Muscle layer of colon (tissue), 2 donors: Measurements from ENCODE around the gene UBAC2.

ENCODE experiments used
- H3K27ac ChIP-seq: one replicate; pipeline ENCODE4 v1.7.0; 2013; ENCODE audit warnings: low read depth, mild to moderate bottlenecking, low read length, moderate library complexity
- H3K27me3 ChIP-seq, 2 donors: one replicate each; pipeline ENCODE4 v1.7.0; 2013; ENCODE audit warnings: low read length in 2 of 2, mild to moderate bottlenecking in 2 of 2; ENCODE audit not compliant: insufficient read depth in 2 of 2, control insufficient read depth in 1 of 2
- H3K36me3 ChIP-seq: one replicate; pipeline ENCODE4 v1.7.0; 2013; ENCODE audit warnings: mild to moderate bottlenecking, low read length; ENCODE audit not compliant: insufficient read depth
- H3K4me1 ChIP-seq: one replicate; pipeline ENCODE4 v1.7.0; 2013; ENCODE audit warnings: mild to moderate bottlenecking, low read length; ENCODE audit not compliant: insufficient read depth
- H3K4me3 ChIP-seq, 2 donors: one replicate each; pipeline ENCODE4 v1.7.0; 2013; ENCODE audit warnings: low read length in 2 of 2, low read depth in 1 of 2, mild to moderate bottlenecking in 1 of 2, moderate library complexity in 1 of 2
- H3K9ac ChIP-seq: one replicate; pipeline ENCODE4 v1.7.0; 2013; ENCODE audit warnings: low read length
- H3K9me3 ChIP-seq: one replicate; pipeline ENCODE4 v1.7.0; 2013; ENCODE audit warnings: mild to moderate bottlenecking, low read length
- donor health status: abdominal sarcoma.
- donor health status: Adenocarcinoma of cecum.

The UBAC2 gene

DNA sequence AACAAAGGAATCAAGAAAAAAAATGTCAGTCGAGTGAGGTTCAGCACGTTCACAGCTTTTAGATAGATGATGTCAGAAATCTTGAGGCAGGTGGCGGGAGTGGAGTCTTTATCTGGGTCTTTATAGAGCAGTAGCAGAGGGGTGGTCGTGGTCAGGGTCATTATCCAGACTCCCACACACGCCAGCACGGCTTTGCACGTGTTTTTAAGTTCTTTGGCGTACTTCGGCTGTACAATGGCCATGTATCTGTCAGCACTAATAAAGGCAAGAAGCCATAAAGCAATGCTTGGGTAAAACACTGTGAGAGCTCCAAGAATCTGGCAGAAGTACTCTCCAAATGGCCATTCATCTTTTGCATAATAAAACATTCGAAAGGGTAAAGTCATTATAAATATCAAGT lies 54.6 kb downstream of the UBAC2 start:
- Histone ChIP-seq H3K9ac (no peak overlapping the region), H3K9me3 (no peaks in the 10 kb centered on the region), H3K27me3 (no peaks in the 10 kb centered on the region), H3K4me1 (no peaks in the 10 kb centered on the region), H3K27ac (no peak overlapping the region), H3K36me3 (no peaks in the 10 kb centered on the region), H3K4me3 (no peak overlapping the region)

DNA sequence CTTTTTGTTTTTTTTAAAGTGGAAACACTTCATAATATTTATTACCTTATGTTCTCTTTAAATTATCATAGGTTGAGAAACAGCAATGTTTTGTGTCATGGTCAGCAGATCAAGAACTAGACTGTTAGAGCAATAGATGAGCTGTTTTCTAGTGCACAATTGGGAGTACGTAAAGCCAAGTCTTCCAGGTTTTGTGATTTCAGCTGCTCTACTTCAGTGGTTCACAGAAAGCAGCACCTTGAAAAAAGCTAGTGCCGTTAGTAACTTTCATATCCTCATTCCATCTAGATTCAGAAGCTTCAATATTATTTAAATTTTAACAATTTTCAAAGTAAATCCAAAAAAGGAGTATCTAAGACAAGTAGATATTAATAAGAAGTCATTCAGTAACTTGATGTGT lies 55.6 kb downstream of the UBAC2 start:
- H3K27ac ChIP-seq: no peak overlapping the region

GRCh38 chr13:99256709-99257108 lies 56.1 kb downstream of the UBAC2 start:
- H3K9me3 ChIP-seq: no peaks in the 10 kb centered on the region

More for the DNA sequence above, 55.6 kb downstream of the UBAC2 start:
- no peak overlapping the region for H3K9ac ChIP-seq
- H3K27me3 ChIP-seq: no peaks in the 10 kb centered on the region
- no peak overlapping the region for H3K4me3 ChIP-seq
- H3K4me1 ChIP-seq: no peaks in the 10 kb centered on the region
- H3K36me3 ChIP-seq: no peaks in the 10 kb centered on the region
- H3K9me3 ChIP-seq: no peaks in the 10 kb centered on the region

GRCh38 chr13:99257291-99257690 lies 56.6 kb downstream of the UBAC2 start:
- H3K4me1 ChIP-seq: no peaks in the 10 kb centered on the region
- no peaks in the 10 kb centered on the region for H3K27me3 ChIP-seq
- no peaks in the 10 kb centered on the region for H3K9me3 ChIP-seq
- no peak overlapping the region for H3K27ac ChIP-seq
- H3K4me3 ChIP-seq: no peak overlapping the region
- H3K9ac ChIP-seq: no peak overlapping the region
- H3K36me3 ChIP-seq: no peaks in the 10 kb centered on the region

More at GRCh38 chr13:99256709-99257108, 56.1 kb downstream of the UBAC2 start:
- Histone ChIP-seq H3K4me3 (no peak overlapping the region), H3K27ac (no peak overlapping the region), H3K4me1 (no peaks in the 10 kb centered on the region), H3K36me3 (no peaks in the 10 kb centered on the region), H3K9ac (no peak overlapping the region), H3K27me3 (no peaks in the 10 kb centered on the region)

- Histone ChIP-seq H3K27ac (no peak within 1 kb of the TSS), H3K4me1 (peaks cover 7% of the 10 kb centered on the region), H3K9ac (no peak within 1 kb of the TSS), H3K9me3 (no peaks in the 10 kb centered on the region), H3K27me3 (no peaks in the 10 kb centered on the region), H3K36me3 (no peaks in the 10 kb centered on the region), H3K4me3 (no peak within 1 kb of the TSS)
Observed at GRCh38 chr13:99258210-99258860, 57.7 kb downstream of the UBAC2 start, which contains the start of gene GPR18. TSS of gene GPR18 (minus strand) at chr13:99258379. CDS start at chr13:99255872, 2,507 bp downstream.

DNA sequence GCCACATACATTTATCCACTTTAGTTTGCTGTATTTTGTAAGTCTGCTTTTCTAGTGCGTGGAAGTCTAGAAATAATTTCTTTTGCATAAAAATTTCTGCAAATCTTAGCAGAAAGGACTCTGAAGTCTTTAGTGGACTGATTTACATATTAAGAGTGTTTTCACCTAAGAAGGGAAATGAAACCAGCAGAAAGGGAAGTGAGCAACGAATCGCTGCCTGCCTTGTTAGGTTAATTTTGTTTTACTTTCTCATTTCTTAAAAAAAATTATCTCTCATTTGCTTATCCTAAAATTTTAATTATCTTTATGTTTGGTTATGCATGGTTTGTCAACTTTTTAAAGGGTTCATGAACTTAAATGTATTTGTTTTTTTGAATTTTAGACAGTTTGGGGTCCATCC lies 58.3 kb downstream of the UBAC2 start:
- Histone ChIP-seq H3K4me3 (no peak overlapping the region), H3K4me1 (peaks cover 13% of the 10 kb centered on the region), H3K27ac (no peak overlapping the region)

GRCh38 chr13:99260216-99260615 lies 59.6 kb downstream of the UBAC2 start:
- Histone ChIP-seq H3K9ac (no peak overlapping the region), H3K36me3 (no peaks in the 10 kb centered on the region), H3K9me3 (no peaks in the 10 kb centered on the region), H3K4me3 (no peak overlapping the region), H3K4me1 (peaks cover 14% of the 10 kb centered on the region), H3K27me3 (no peaks in the 10 kb centered on the region), H3K27ac (no peak overlapping the region)

More for the DNA sequence above, 58.3 kb downstream of the UBAC2 start:
- no peak overlapping the region for H3K9ac ChIP-seq
- H3K36me3 ChIP-seq: no peaks in the 10 kb centered on the region
- no peaks in the 10 kb centered on the region for H3K27me3 ChIP-seq
- H3K9me3 ChIP-seq: no peaks in the 10 kb centered on the region

- no peak overlapping the region for H3K9ac ChIP-seq
- no peaks in the 10 kb centered on the region for H3K27me3 ChIP-seq
- H3K36me3 ChIP-seq: no peaks in the 10 kb centered on the region
- H3K4me3 ChIP-seq: no peak overlapping the region
- H3K4me1 ChIP-seq: peaks cover 14% of the 10 kb centered on the region
- no peaks in the 10 kb centered on the region for H3K9me3 ChIP-seq
- no peak overlapping the region for H3K27ac ChIP-seq
Observed at GRCh38 chr13:99261059-99261458, 60.4 kb downstream of the UBAC2 start.

DNA sequence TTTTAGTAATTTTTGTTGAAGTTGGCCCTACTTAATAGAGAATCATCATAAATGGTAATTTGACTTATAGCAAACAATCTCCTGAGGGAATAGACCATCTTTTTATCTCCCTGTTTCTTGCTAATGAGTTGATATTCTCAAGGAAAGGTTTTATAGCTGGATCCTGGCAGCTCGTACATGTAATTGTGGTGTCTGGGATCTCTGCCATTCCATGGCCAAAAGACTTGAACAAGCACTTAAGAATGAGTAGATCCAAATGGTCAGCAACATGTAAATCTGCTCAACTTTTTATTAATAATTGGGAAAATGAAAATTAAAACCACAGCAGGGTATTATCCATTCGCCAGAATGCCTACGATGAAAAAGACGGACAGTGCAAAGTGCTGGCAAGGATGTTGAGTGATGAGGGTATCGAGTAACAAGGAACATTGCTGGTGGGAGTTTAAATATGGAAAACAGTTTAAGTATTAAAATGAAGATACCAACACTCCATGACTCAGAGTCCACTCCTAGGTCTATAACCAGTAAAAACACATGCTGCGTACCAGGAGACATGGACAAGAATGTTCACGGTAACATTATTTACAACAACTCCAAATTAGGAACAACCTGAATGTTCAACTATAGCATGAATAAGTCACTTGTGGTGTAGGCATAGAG lies 62.6 kb downstream of the UBAC2 start:
- Histone ChIP-seq H3K4me1 (peaks cover 14% of the 10 kb centered on the region), H3K27ac (no peak overlapping the region), H3K9me3 (no peaks in the 10 kb centered on the region), H3K27me3 (no peaks in the 10 kb centered on the region), H3K9ac (no peak overlapping the region), H3K4me3 (no peak overlapping the region), H3K36me3 (no peaks in the 10 kb centered on the region)

GRCh38 chr13:99264051-99264450 lies 63.4 kb downstream of the UBAC2 start:
- Histone ChIP-seq H3K9ac (no peak overlapping the region), H3K9me3 (no peaks in the 10 kb centered on the region), H3K4me3 (no peak overlapping the region), H3K4me1 (peaks cover 14% of the 10 kb centered on the region), H3K27ac (no peak overlapping the region), H3K36me3 (no peaks in the 10 kb centered on the region), H3K27me3 (no peaks in the 10 kb centered on the region)

DNA sequence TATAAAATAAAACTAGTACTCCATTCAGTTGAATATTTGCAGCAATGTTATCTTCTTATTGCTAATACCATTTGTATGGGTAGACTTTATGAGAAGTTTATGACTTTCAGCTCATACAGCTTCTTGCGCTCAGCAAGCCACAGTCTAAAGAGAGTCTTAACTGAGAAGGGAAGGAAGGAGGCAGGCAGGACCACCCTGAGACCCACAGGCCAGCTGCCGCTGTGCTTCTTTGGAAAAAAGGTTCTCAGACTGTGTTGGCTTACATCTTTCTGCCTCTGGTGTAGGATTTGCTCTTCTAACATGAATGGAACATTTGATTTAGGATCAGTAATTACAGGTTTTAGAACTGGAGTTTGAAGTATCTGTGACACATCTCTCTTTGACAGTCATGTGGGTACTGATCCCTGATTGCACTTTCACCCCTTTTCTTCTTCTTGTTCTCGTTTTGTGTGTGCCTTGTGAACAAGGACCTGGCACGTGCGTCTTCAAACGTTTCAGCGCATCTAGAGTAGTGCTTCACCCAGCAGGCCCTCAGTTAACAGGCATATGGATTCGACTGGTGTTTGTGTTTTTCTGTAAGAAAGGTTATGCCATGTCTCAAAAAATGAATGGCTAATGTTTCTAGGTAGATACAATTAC lies 64.6 kb downstream of the UBAC2 start:
- Histone ChIP-seq H3K9ac (no peak overlapping the region), H3K27me3 (no peaks in the 10 kb centered on the region), H3K4me1 (peaks cover 14% of the 10 kb centered on the region), H3K4me3 (no peak overlapping the region), H3K27ac (no peak overlapping the region), H3K9me3 (no peaks in the 10 kb centered on the region), H3K36me3 (no peaks in the 10 kb centered on the region)
